Testis (tissue), 3 donors: Measurements from ENCODE around the gene HPN. TPM values are rescaled to one million over a fixed set of nuclear protein-coding genes. Genes with fewer than 3 reads are reported as not detected.

ENCODE experiments used
- DNase-seq: peaks from one replicate; pipeline ENCODE4 v3.0.0-alpha.2; 2019
- H3K27ac ChIP-seq, 2 donors: fragments of 200-600 bp; sonication (generic); one replicate each; pipeline ENCODE4 v1.5.1; 2019
- H3K27me3 ChIP-seq: fragments of 200-600 bp; sonication (generic); one replicate; pipeline ENCODE4 v1.5.1; 2019
- H3K36me3 ChIP-seq: fragments of 200-600 bp; sonication (generic); one replicate; pipeline ENCODE4 v1.5.1; 2017; ENCODE audit warnings: low read depth; ENCODE audit errors: missing control alignments
- H3K4me1 ChIP-seq: fragments of 200-600 bp; sonication (generic); one replicate; pipeline ENCODE4 v1.5.1; 2019
- H3K4me3 ChIP-seq, 2 donors: fragments of 200-600 bp; sonication (generic); one replicate each; pipeline ENCODE4 v1.5.1; 2017 to 2019
- H3K9me3 ChIP-seq: fragments of 200-600 bp; sonication (generic); one replicate; pipeline ENCODE4 v1.5.1; 2017
- POLR2A ChIP-seq: fragments of 450-650 bp; IDR thresholded peaks from one replicate; pipeline ENCODE4 v1.6.1; 2017; ENCODE audit warnings: antibody characterized with exemption, mild to moderate bottlenecking, moderate library complexity
- WGBS, 2 donors: methylation state at CpG; one replicate each; pipeline ENCODE4 v1.1.5; 2018; 5-methylcytosine and 5-hydroxymethylcytosine counted together
- intact Hi-C: fragments of 100-400 bp; cut with DNase I; formaldehyde crosslinking; loops from one replicate; pipeline ENCODE4 v1.15.1; 2023; ENCODE audit warnings: low total_unique reads
- polyA plus RNA-seq: library from polyadenylated mRNA; stranded (reverse); fragments of 350-450 nt; fragmentation: Illumina TruSeq; extraction: RNeasy Lipid Tissue Mini Kit (QIAGEN cat#74804); gene quantifications from one replicate; pipeline ENCODE4 v1.2.3, GENCODE V29; 2014; ENCODE audit warnings: low read depth, low replicate concordance; ENCODE audit not compliant: insufficient read depth
- total RNA-seq, 2 donors: library from RNA; depleted of rRNA; stranded (reverse); fragments of >200 nt; gene quantifications; one replicate each; pipeline ENCODE4 v1.2.3, GENCODE V29; 2016
- TF ChIP-seq, protein P1 (sequence below), 3 experiments: fragments of 450-650 bp in 2 of 3; fragments of 200-600 bp in 1 of 3; sonication (generic) in 1 of 3; IDR thresholded peaks; one replicate each; pipeline ENCODE4 v1.5.1; 2016 to 2019; ENCODE audit warnings: antibody characterized with exemption in 3 of 3, mild to moderate bottlenecking in 2 of 3, moderate library complexity in 1 of 3

Gene HPN
- total and polyA plus RNA-seq, 3 donors from 2014 or later, result 0.79 to 8.2 (median 1.7) TPM

DNA sequence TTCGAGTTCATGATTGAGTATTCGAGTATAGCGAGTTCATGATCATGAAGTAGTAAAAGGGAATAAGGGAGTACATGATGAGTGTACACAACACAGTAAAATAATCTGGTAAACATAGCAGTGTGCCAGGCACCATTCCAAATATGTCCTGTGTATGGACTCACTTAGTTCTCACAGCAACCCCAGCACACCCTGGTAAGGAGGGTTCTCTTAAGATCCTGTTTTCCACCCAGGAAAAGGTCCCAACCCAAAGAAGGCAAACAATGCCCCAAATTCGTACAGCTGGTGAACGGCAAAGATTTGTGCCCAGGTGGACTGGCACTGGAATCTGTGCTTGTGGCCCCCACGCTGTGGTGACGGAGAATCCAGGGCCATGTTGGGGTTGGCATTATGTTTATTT, 21.4 kb downstream of the HPN start:
- Histone ChIP-seq H3K9me3 (no peaks in the 10 kb centered on the region), H3K27me3 (no peaks in the 10 kb centered on the region), H3K4me1 (peaks cover 4% of the 10 kb centered on the region), H3K27ac (no peak overlapping the region), H3K36me3 (no peaks in the 10 kb centered on the region), H3K4me3 (no peak overlapping the region)
- intact Hi-C loops, result no loop called here
- no peak for DNase-seq
- no peak for TF ChIP-seq POLR2A
- TF ChIP-seq, protein P1, sequence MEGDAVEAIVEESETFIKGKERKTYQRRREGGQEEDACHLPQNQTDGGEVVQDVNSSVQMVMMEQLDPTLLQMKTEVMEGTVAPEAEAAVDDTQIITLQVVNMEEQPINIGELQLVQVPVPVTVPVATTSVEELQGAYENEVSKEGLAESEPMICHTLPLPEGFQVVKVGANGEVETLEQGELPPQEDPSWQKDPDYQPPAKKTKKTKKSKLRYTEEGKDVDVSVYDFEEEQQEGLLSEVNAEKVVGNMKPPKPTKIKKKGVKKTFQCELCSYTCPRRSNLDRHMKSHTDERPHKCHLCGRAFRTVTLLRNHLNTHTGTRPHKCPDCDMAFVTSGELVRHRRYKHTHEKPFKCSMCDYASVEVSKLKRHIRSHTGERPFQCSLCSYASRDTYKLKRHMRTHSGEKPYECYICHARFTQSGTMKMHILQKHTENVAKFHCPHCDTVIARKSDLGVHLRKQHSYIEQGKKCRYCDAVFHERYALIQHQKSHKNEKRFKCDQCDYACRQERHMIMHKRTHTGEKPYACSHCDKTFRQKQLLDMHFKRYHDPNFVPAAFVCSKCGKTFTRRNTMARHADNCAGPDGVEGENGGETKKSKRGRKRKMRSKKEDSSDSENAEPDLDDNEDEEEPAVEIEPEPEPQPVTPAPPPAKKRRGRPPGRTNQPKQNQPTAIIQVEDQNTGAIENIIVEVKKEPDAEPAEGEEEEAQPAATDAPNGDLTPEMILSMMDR (IDR thresholded peaks at IDR 0.05), result no peak
- 82 to 92% methylated on average over 7 of the region's 7 CpGs for WGBS, 2 donors

DNA sequence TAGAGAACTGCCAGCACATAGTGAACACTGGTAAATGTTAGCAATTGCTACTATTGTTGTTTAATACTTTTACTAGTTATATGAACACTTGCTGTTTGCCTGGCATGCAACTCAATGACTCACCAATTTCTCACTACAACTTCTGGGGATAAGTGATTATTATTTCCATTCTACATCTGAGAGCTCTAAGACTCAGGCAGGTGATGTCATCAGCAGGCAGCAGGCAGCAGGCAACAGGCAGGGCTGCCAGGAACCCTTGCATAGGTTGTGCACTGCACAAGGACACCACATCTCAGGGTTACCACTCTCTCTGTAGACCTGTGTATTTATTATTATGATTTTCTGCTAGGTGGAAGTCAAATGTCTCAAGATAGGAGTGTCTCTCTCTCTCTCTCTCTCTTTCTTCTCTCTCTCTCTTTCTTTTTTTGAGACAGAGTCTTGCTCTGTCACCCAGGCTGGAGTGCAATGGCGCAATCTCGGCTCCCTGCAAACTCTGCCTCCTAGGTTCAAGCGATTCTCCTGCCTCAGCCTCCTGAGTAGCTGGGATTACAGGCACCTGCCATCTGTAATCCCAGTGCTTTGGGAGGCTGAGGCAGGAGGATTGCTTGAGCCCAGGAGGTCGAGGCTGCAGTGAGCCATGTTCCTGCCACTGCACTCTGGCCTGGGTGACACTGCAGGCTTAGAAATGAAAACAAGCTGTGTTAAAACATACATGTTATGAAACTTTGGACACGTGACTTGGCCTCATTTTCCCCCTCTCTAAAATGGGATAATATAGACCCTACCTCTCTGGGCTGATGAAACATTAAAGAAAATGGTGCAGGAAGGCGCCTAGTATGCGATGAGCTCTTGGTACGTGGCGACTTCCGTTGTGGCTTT, 22.7 kb downstream of the HPN start:
- no peaks in the 10 kb centered on the region for H3K36me3 ChIP-seq
- intact Hi-C loops, result no loop called here
- H3K4me3 ChIP-seq, result no peak overlapping the region
- TF ChIP-seq POLR2A, result no peak
- TF ChIP-seq, protein P1 (IDR thresholded peaks at IDR 0.05), result no peak
- no peaks in the 10 kb centered on the region for H3K9me3 ChIP-seq
- H3K27me3 ChIP-seq, result no peaks in the 10 kb centered on the region
- DNase-seq, result no peak
- peaks cover 4% of the 10 kb centered on the region for H3K4me1 ChIP-seq
- 84 to 87% methylated on average over 9 to 10 of the region's 10 CpGs for WGBS, 2 donors
- H3K27ac ChIP-seq, result no peak overlapping the region

DNA sequence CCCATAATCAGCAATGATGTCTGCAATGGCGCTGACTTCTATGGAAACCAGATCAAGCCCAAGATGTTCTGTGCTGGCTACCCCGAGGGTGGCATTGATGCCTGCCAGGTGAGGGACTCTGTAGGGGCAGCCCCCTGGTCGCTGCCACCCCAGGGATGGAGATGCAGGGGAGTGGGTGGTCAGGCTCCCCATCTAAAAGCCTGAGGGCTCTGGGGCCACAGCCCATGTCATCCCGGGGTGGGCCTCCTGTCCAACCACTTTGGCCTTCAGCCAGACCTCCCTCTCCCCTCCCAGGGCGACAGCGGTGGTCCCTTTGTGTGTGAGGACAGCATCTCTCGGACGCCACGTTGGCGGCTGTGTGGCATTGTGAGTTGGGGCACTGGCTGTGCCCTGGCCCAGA, 24.1 kb downstream of the HPN start:
- no peak overlapping the region for H3K27ac ChIP-seq
- 89 to 92% methylated on average over 7 to 10 of the region's 10 CpGs for WGBS, 2 donors
- H3K36me3 ChIP-seq, result no peaks in the 10 kb centered on the region
- no peak for DNase-seq
- no peak overlapping the region for H3K4me3 ChIP-seq
- peaks cover 4% of the 10 kb centered on the region for H3K4me1 ChIP-seq
- intact Hi-C loops, result no loop called here
- TF ChIP-seq, protein P1 (IDR thresholded peaks at IDR 0.05), result no peak
- TF ChIP-seq POLR2A, result no peak
- H3K27me3 ChIP-seq, result no peaks in the 10 kb centered on the region
- H3K9me3 ChIP-seq, result no peaks in the 10 kb centered on the region

DNA sequence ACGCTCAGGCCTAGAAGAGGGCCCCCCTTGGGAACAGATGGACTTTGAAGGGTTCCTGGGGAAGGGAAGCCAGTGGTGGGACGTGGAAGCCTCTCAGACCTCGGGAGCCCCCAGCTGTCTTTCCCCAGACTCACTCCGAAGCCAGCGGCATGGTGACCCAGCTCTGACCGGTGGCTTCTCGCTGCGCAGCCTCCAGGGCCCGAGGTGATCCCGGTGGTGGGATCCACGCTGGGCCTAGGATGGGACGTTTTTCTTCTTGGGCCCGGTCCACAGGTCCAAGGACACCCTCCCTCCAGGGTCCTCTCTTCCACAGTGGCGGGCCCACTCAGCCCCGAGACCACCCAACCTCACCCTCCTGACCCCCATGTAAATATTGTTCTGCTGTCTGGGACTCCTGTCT, 24.6 kb downstream of the HPN start:
- intact Hi-C loops, result no loop called here
- DNase-seq, result no peak
- no peaks in the 10 kb centered on the region for H3K36me3 ChIP-seq

More for the DNA sequence above, 24.6 kb downstream of the HPN start:
- Histone ChIP-seq H3K9me3 (no peaks in the 10 kb centered on the region), H3K27me3 (no peaks in the 10 kb centered on the region), H3K4me3 (no peak overlapping the region), H3K27ac (no peak overlapping the region), H3K4me1 (peaks cover 4% of the 10 kb centered on the region)
- TF ChIP-seq, protein P1 (IDR thresholded peaks at IDR 0.05), result no peak
- no peak for TF ChIP-seq POLR2A
- WGBS, 2 donors, result 74 to 92% methylated on average over 8 to 15 of the region's 15 CpGs
